ENCODE results near the gene RPL38.

The RPL38 gene

GRCh38 chr17:74211141-74211911, 7.8 kb downstream of the RPL38 start (continued):
- TF ChIP-seq PRDM2 (tag by site-specific recombination; IDR thresholded peaks at IDR 0.05; ENCODE audit: borderline replicate concordance) (no peak), ZBTB10 (tag by site-specific recombination; IDR thresholded peaks at IDR 0.05) (0 out of 2 replicates have a peak, but pooled peaks have one; percentile 32), ZNF529 (tag by site-specific recombination; IDR thresholded peaks at IDR 0.05; ENCODE audit: insufficient replicate concordance) (no peak), ZNF600 (tag by site-specific recombination; IDR thresholded peaks at IDR 0.05) (peak; percentile 94)

GRCh38 chr17:74211912-74212208, 8.4 kb downstream of the RPL38 start:
- no peak overlapping the region for H3K27ac ChIP-seq (ENCODE audit: extremely low read depth, low read depth, low read length)
- H3K9me3 ChIP-seq (ENCODE audit: control insufficient read depth, insufficient read depth, low read depth, low read length) = no peaks in the 10 kb centered on the region
- CTCF ChIA-PET = interaction anchor here (1.7 to 2.4 kb wide), 2 partner anchors 12 to 85 kb away, joined by 9 to 18 read pairs; no protein-coding TSS in a partner anchor
- POLR2A ChIA-PET = interaction anchor here (1.1 kb wide), 2 partner anchors 9 to 84 kb away, joined by 4 to 7 read pairs; partner anchors contain the start of gene RPL38
- H3K36me3 ChIP-seq (ENCODE audit: control insufficient read depth in 2 of 2, insufficient read depth in 1 of 2, low read length in 2 of 2) = peaks cover 26 to 48% of the 10 kb centered on the region in 2 experiments
- TF ChIP-seq ZNF600 (tag by site-specific recombination; IDR thresholded peaks at IDR 0.05) = peak; percentile 17; the same call in 1 of the 2 replicates
- TF ChIP-seq ZNF488 (tag by site-specific recombination; IDR thresholded peaks at IDR 0.05) = no peak
- TF ChIP-seq ZNF623 (tag by site-specific recombination; IDR thresholded peaks at IDR 0.05) = 0 out of 2 replicates have a peak, but pooled peaks have one; percentile 5
- H3K4me3 ChIP-seq (ENCODE audit: low read depth, low read length) = no peak overlapping the region
- no peaks in the 10 kb centered on the region for H3K4me1 ChIP-seq (ENCODE audit: control insufficient read depth, insufficient read depth, low read length)

GRCh38 chr17:74212209-74212912, 8.9 kb downstream of the RPL38 start:
- Histone ChIP-seq H3K27ac (ENCODE audit: extremely low read depth, low read depth, low read length) (peak overlapping the region; percentile 35; the same call in 1 of the 2 replicates), H3K4me3 (ENCODE audit: low read depth, low read length) (no peak overlapping the region), H3K9me3 (ENCODE audit: control insufficient read depth, insufficient read depth, low read depth, low read length) (no peaks in the 10 kb centered on the region), H3K4me1 (ENCODE audit: control insufficient read depth, insufficient read depth, low read length) (no peaks in the 10 kb centered on the region), H3K36me3 (ENCODE audit: control insufficient read depth in 2 of 2, insufficient read depth in 1 of 2, low read length in 2 of 2) (peaks cover 21 to 43% of the 10 kb centered on the region in 2 experiments)
- ChIA-PET POLR2A (interaction anchor here (0.7 to 1.6 kb wide), 6 partner anchors 8 to 84 kb away, joined by 3 to 14 read pairs (median 4); partner anchors contain the start of gene RPL38), CTCF (interaction anchor here (0.8 to 2.4 kb wide), 8 partner anchors 7 to 392 kb away, joined by 3 to 18 read pairs (median 5); no protein-coding TSS in a partner anchor)
- TF ChIP-seq GLIS1 (tag by site-specific recombination; IDR thresholded peaks at IDR 0.05) (no peak), ZNF148 (tag by site-specific recombination; IDR thresholded peaks at IDR 0.05; ENCODE audit: borderline replicate concordance) (no peak), ZNF341 (tag by site-specific recombination; IDR thresholded peaks at IDR 0.05; ENCODE audit: low read depth) (peak; percentile 37), ZNF629 (tag by site-specific recombination; IDR thresholded peaks at IDR 0.05) (no peak), ZBTB48 (tag by site-specific recombination; IDR thresholded peaks at IDR 0.05) (peak; percentile 51; the same call in 1 of the 2 replicates), ZSCAN30 (tag by site-specific recombination; IDR thresholded peaks at IDR 0.05) (no peak), ZNF140 (tag by site-specific recombination; IDR thresholded peaks at IDR 0.05) (no peak), PRDM6 (tag by site-specific recombination; IDR thresholded peaks at IDR 0.05) (no peak), KLF1 (tag by site-specific recombination; IDR thresholded peaks at IDR 0.05) (0 out of 2 replicates have a peak, but pooled peaks have one; percentile 13)

Measured in HEK293 (cell line).